ENCODE data around the gene DPM2. TPM values are rescaled to one million over a fixed set of nuclear protein-coding genes. Genes with fewer than 3 reads are reported as not detected.

Gene DPM2
- total RNA-seq, 1 donor from 2014 or later: 17.7 TPM

- no peak overlapping the region for H3K4me3 ChIP-seq
- no peaks in the 10 kb centered on the region for H3K9me3 ChIP-seq
- DNase-seq (ENCODE audit: extremely low spot score in 2 of 2): no peak
- no peak overlapping the region for H3K27ac ChIP-seq
- H3K36me3 ChIP-seq: no peaks in the 10 kb centered on the region
- TF ChIP-seq POLR2AphosphoS5 (IDR thresholded peaks at IDR 0.05; ENCODE audit: insufficient read depth in 1 of 2, low read depth in 1 of 2): no peak
- TF ChIP-seq CTCF (IDR thresholded peaks at IDR 0.05): no peak
- TF ChIP-seq POLR2A (IDR thresholded peaks at IDR 0.05): no peak
- no peaks in the 10 kb centered on the region for H3K27me3 ChIP-seq
- intact Hi-C loops (cut with DNase I): loop anchor here (5.0 to 10.0 kb wide), 2 partner anchors 336 to 419 kb away; no protein-coding TSS in a partner anchor
- peaks cover 49% of the 10 kb centered on the region for H3K4me1 ChIP-seq
These were observed 13.9 kb downstream of the DPM2 start for GRCh38 chr9:127923771-127924170.

GRCh38 chr9:127923046-127923445 is 14.6 kb downstream of the DPM2 start:
- Histone ChIP-seq H3K4me3 (no peak overlapping the region), H3K9me3 (no peaks in the 10 kb centered on the region), H3K4me1 (peaks cover 49% of the 10 kb centered on the region), H3K27me3 (no peaks in the 10 kb centered on the region), H3K27ac (no peak overlapping the region), H3K36me3 (no peaks in the 10 kb centered on the region)
- intact Hi-C loops (cut with DNase I): loop anchor here (5.0 to 10.0 kb wide), 2 partner anchors 336 to 418 kb away; no protein-coding TSS in a partner anchor
- no peak for TF ChIP-seq POLR2A (IDR thresholded peaks at IDR 0.05)
- TF ChIP-seq CTCF (IDR thresholded peaks at IDR 0.05): no peak
- TF ChIP-seq POLR2AphosphoS5 (IDR thresholded peaks at IDR 0.05; ENCODE audit: insufficient read depth in 1 of 2, low read depth in 1 of 2): no peak
- no peak for DNase-seq (ENCODE audit: extremely low spot score in 2 of 2)

- H3K9me3 ChIP-seq: no peaks in the 10 kb centered on the region
- peak overlapping the region; percentile 3 for H3K27ac ChIP-seq
- H3K36me3 ChIP-seq: no peaks in the 10 kb centered on the region
- peak overlapping the region in 1 of 2 donors; percentile 35 for H3K4me3 ChIP-seq
- H3K4me1 ChIP-seq: peaks cover 45% of the 10 kb centered on the region
- TF ChIP-seq CTCF (IDR thresholded peaks at IDR 0.05): peak; percentile 91 to 98 (median 96)
- peak; percentile 37 to 41 for TF ChIP-seq POLR2AphosphoS5 (IDR thresholded peaks at IDR 0.05; ENCODE audit: insufficient read depth in 1 of 2, low read depth in 1 of 2)
- TF ChIP-seq POLR2A (IDR thresholded peaks at IDR 0.05): no peak
- H3K27me3 ChIP-seq: no peaks in the 10 kb centered on the region
- DNase-seq (ENCODE audit: extremely low spot score in 2 of 2): no peak
- intact Hi-C loops (cut with DNase I): loop anchor here (2.0 to 10.0 kb wide), 3 partner anchors 183 to 417 kb away; no protein-coding TSS in a partner anchor
These were observed 16.0 kb downstream of the DPM2 start for GRCh38 chr9:127921557-127922120.

GRCh38 chr9:127920794-127921193 is 16.9 kb downstream of the DPM2 start:
- H3K9me3 ChIP-seq: no peaks in the 10 kb centered on the region
- peak overlapping the region; percentile 3 for H3K27ac ChIP-seq
- no peak for DNase-seq (ENCODE audit: extremely low spot score in 2 of 2)
- TF ChIP-seq POLR2A (IDR thresholded peaks at IDR 0.05) (no peak), POLR2AphosphoS5 (IDR thresholded peaks at IDR 0.05; ENCODE audit: insufficient read depth in 1 of 2, low read depth in 1 of 2) (no peak), CTCF (IDR thresholded peaks at IDR 0.05) (no peak)
- peaks cover 51% of the 10 kb centered on the region for H3K4me1 ChIP-seq
- intact Hi-C loops (cut with DNase I): loop anchor here (2.0 to 10.0 kb wide), 3 partner anchors 182 to 416 kb away; no protein-coding TSS in a partner anchor
- H3K4me3 ChIP-seq: no peak overlapping the region
- H3K27me3 ChIP-seq: no peaks in the 10 kb centered on the region
- no peaks in the 10 kb centered on the region for H3K36me3 ChIP-seq

- Histone ChIP-seq H3K36me3 (peaks cover 0 to 5% of the 10 kb centered on the region in 2 donors), H3K27me3 (no peaks in the 10 kb centered on the region), H3K27ac (peak overlapping the region; percentile 73), H3K4me3 (no peak overlapping the region), H3K9me3 (no peaks in the 10 kb centered on the region), H3K4me1 (peaks cover 65% of the 10 kb centered on the region)
- intact Hi-C loops (cut with DNase I): loop anchor here (5.0 kb wide), 1 partner anchor 132 kb away; the partner anchor contains the start of gene CDK9
- DNase-seq (ENCODE audit: extremely low spot score in 2 of 2): peak in 1 of 2 donors; percentile 99
- no peak for TF ChIP-seq POLR2A (IDR thresholded peaks at IDR 0.05)
- TF ChIP-seq CTCF (IDR thresholded peaks at IDR 0.05): no peak
- TF ChIP-seq POLR2AphosphoS5 (IDR thresholded peaks at IDR 0.05; ENCODE audit: insufficient read depth in 1 of 2, low read depth in 1 of 2): peak; percentile 84 to 97
These were observed 18.3 kb downstream of the DPM2 start for GRCh38 chr9:127919253-127919815.
